Hindlimb muscle (tissue), 1 donor: ENCODE data around the gene ADGRL1. TPM values are rescaled to one million over a fixed set of nuclear protein-coding genes. Genes with fewer than 3 reads are reported as not detected.
"Not testable (repeated sequence)": the region's sequence is repeated elsewhere in the genome, so short reads cannot be mapped to it uniquely, and the experiment has no call there.

Source experiments
- DNase-seq: peaks from one replicate; pipeline ENCODE4 v3.0.0-alpha.2; 2013
- polyA plus RNA-seq: library from polyadenylated mRNA; unstranded; fragments of 120-200 nt; gene quantifications from one replicate; pipeline ENCODE4 v1.2.1, GENCODE V29; 2013; ENCODE audit not compliant: insufficient read length

The ADGRL1 gene
- polyA plus RNA-seq, 1 donor, result 20.8 TPM

DNA sequence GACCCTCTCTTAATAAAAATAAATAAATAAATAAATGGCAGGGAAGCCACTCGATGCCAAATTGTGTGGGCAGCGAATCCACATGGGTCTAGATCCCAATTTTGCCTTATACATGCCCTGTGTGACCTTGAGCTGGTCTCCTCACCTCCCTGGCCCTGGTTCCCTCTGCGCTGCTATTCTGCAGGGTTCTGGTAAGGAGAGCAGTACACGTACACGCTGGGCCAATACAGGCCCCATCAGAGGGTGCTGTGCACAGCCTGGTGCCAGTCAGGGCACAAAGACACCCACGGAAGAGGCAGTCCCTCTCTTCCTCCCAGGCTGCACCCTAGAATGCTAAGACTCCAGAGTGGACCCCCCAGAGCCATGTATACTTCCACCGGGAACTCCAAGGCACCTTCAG lies 17.9 kb downstream of the ADGRL1 start:
- DNase-seq, result not testable (repeated sequence)

DNA sequence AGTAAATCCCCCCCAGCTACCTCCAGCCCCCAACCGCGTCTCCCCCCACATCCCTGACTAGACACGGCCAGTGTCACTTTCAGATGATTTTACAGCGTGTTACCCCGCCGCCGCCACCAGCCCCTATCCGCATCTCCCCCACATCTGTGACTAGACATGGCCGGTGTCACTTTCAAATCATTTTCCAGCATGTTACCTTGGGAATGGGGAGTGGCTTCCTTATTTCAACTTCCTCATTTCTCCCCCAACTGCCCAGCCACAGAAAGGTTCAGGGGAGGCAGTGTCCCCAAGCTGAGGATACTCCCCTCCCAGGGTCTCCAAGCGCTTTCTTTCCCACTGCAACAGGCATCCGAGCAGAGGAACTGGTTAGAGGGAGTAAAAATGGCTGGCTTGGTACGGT lies 18.4 kb downstream of the ADGRL1 start:
- no peak for DNase-seq

DNA sequence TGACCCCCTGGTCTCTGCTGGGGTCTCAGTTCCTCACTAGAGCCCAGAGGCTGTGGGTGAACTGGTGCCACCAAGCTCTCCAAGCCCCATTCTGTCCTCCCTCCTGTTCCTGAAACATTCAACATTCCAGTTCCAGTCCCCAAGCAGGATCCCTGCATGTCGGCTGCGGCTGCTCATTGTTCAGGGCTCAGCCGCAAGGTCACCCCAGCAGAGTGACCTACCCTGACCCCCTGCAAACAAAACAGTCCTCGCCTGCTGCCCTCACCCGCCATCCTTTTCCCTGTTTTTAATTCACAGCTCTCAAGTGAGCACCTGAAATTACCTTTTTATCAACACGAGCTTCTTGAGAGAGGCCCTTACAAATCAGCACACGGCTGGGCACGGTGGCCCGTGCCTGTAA lies 19.3 kb downstream of the ADGRL1 start:
- not testable (repeated sequence) for DNase-seq

DNA sequence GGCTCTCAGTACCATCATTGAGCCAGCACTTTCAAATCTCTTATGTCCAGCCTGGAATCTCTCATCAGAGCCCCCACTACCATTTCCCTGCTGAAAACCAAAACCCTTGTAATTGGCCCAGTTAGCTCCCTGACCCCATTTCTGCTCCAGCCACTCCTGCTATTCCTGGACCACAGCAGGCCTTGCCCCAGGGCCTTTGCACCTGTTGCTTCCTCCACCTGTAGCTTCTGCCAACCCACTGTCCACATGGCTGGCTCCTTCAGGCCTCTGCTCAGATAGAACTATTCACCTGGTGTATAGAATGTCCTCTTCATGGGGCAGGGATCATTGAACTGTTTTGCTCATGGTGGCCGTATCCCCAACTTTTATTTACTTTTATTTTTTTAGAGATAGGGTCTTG lies 20.3 kb downstream of the ADGRL1 start:
- DNase-seq, result not testable (repeated sequence)

DNA sequence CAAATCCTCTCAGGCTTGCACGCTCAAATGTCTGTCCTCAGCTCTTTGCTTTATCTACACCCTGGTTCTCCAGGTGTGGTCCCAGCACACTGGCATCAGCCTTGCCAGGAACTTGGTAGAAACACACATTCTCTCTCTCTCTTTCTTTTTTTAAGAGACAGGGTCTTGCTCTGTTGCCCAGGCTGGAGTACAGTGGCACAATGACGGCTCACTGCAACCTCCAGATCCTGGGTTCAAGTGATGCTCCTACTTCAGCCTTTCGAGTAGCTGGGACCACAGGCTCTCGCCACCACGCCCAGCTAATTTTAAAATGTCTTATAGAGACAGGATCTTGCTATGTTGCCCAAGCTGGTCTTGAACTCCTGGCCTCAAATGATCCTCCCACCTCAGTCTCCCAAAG lies 20.8 kb downstream of the ADGRL1 start:
- DNase-seq, result no peak

DNA sequence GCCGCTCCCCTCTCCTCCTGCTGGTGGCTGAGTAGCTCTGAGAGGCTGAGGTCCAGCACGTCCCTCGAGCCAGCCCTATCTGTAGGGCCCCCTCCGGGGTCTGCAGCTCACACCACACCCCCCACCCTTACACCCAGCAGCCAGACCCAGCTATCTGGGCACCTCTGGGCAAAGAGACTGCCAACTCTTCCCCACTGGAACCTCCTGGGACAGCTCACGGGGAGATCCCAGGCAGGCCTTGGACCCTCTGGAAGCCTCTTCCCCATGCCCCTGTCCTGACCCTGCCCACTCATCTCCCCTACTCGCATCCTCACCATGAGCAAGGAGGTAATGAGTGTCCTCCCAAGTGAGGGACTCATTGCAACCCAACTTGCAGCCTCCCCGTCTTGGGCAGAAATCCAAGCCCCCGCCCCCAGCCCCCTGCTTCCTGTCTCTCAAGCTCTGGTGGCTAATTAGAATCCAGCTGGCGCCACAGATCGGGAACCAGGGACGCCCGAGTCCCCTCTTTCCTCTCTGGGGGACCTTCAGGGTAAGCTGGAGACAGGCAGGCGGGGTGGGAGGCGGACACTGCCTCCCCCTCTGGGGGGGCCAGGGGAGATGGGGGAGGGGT lies 22.1 kb downstream of the ADGRL1 start:
- DNase-seq, result no peak

DNA sequence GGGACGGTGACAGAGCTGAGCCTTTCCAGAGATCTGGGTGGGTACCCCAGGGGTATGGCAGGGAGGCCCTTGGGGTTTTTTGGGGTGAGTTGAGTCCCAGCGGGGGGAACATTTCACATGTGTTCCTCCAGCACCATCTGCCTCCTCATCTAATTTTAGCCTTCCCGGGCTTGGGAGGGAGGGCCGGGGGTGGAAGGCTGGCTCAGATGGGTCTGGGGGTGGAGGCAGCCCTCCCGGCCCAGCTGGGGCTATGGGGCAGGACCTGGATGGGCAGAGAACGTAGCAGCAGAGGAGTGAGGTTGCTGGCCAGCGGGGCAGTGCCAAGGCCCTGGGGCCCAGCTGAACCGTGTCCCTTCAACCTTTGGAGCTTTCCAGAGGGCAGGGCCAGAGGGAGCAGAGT lies 23.5 kb downstream of the ADGRL1 start:
- DNase-seq, result no peak

DNA sequence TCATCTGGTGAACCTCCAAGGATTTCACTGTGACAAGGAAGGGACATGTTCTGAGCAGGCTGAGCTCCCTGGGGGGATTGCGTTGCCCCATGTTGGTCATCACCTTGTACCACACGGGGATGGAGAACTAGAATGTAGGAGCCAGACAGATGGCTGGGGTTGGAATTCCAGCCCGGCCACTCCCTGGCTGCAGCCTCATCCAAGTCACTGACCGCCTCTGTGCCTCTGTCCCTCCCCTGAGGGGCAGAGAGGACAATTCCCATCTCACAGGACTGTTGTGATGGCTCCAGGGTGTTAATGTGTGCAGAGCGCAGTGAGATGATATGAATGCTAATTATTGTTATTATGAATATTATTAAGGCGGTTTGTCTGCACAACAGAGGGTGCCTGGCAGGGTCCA lies 24.1 kb downstream of the ADGRL1 start:
- DNase-seq, result no peak

DNA sequence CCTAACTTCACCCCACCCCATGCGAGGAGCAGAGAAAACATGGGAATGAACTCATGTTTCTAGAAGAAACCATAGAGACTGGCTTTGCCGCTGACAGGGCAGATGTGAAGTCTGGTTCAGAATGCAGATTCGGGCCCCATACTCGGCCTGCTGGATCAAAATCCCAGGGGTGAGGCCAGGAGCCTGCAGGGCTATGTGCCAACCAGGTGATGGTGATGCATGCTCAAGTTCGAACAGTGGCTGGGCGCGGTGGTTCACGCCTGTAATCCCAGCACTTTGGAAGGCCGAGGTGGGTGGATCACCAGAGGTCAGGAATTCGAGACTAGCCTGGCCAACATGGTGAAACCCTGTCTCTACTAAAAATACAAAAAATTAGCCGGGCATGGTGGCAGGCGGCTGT lies 24.8 kb downstream of the ADGRL1 start:
- DNase-seq, result not testable (repeated sequence)

DNA sequence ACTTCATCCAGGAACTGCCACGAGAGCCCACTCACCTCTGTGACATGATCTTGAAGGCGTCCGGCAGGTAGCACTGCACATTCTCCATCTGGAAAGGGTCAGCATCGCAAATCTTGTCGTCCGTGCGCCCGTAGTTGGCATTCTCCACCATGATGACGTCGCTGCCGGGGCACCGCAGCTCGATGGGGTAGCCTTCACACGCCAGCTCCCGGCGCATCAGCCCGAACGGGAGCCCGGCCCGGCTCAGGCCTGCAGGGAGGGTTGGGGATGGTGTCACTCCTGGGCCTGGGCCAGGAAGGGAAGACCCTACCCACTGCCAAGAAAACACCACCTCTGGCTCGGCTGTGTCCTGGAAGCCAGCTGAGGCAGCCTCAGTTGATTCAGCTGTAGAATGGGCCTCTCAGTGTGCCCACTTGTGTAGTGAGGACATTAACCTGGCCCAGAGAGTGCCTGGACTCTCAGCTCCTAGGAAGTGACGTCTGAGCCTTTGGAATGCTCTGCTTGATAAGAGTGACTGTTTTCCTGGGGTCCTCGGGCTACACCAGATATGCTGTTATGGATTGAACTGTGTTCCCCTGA lies 28.4 kb downstream of the ADGRL1 start:
- DNase-seq, result no peak

DNA sequence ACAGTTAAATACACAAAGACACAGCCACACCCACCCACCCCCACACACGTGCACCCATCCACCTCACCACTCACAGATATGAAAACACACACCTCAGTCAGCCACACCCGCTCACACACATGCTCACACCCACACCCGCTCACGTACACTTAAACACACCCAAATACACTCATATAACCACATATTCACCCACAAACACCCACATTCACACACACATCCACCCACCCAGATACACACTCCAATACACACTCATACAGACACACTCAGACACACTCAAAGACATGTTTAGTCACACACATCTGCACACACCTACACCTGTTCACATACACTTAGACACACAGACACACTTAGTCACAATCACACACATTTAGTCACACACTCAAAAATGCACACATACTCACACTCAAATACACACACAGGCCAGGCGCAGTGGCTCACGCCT lies 30.6 kb downstream of the ADGRL1 start:
- no peak for DNase-seq

DNA sequence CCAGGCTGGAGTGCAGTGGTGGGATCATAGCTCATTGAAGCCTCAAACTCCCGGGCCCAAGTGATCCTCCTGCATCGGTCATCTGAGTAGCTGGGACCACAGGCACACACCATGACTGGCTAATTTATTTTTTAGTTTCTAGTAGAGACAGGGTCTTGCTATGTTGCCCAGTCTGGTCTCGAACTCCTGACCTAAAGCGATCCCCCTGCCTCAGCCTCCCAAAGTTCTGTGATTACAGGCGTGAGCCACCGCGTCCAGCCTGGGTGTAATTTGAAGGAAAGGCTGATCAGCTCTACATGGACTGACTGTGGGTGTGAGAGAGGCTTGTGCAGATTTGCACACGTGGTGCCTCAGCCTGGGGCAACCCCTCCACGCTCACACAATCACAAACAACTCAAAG lies 31.1 kb downstream of the ADGRL1 start:
- DNase-seq, result no peak

DNA sequence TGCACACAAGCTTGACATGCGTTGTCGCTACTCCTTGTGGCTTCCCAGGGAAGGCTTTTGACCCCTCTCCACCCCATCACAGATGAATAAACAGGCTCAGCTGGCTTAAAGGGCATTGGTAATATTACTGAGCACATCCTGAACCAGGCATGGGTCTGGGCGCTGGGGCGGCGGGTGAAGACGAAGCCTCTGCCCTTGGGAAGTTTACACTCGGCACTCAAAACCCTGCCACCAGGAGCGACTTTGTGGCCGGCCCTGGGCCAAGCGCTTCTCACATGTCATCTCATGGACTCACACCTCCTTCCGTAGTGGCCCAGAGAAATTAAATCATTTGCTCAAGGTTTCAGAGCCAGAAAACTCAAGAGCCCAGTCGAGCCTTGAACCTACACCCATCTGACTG lies 37.0 kb downstream of the ADGRL1 start:
- no peak for DNase-seq

DNA sequence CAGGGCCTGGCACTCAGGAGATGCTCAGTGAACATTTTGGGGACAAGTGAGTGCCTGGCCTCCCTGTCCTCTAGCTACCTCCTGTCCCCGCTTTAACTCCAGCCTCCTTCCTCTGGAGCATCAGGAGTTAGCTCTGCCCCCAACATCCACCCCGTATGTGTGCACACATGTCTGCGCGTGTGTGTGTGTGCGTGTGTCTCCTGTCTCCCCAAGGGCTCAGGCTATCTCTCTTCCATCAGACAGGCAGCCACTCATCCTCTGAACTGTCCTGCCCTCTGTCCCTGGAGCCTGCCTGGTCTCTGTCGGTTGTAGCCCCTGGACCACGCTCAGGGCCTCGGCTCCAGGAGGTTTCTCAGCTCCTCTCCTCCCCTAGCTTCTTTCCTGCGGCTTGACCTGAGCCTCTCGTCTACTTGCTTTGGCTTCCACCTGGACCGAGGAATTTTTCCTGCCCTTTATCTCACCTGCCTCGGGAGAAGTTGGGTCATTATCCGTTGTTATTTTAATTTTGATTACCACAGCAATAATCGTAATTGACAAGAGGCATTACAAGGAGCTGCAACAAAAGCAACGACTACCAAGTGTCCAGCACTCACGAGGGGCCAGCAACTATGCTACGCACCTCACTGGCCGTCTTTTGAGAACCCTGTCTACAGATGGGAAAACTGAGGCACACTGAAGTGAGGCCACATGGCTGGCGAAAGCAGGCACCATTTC lies 37.6 kb downstream of the ADGRL1 start:
- DNase-seq, result no peak

DNA sequence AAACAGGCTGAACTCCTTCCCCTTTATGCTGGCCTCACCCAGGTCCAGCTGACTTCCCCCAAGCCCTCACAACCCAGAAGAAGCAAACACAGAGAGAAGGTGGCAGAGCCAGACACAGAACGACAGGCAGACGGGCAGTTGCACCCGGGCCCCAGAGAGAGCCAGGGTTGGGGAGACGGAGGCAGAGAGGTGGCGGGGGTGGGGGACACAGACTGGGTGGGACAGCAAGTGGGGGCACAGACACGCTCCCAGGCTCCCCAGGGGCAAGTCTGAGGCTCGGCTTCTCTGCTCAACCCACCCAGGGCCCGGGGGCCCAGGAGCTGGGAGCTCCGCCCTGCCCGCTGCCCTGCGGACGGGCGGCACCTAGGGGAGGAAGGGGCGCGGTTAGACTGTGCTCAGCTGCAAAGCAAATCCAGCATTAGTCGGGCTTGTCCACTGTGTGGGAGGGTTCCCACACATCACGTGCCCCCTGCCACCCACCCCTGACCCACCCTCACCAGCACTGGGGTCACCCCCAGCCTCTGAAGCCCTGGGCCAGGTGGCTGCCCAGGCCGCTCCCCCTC lies 38.3 kb downstream of the ADGRL1 start:
- DNase-seq, result no peak

DNA sequence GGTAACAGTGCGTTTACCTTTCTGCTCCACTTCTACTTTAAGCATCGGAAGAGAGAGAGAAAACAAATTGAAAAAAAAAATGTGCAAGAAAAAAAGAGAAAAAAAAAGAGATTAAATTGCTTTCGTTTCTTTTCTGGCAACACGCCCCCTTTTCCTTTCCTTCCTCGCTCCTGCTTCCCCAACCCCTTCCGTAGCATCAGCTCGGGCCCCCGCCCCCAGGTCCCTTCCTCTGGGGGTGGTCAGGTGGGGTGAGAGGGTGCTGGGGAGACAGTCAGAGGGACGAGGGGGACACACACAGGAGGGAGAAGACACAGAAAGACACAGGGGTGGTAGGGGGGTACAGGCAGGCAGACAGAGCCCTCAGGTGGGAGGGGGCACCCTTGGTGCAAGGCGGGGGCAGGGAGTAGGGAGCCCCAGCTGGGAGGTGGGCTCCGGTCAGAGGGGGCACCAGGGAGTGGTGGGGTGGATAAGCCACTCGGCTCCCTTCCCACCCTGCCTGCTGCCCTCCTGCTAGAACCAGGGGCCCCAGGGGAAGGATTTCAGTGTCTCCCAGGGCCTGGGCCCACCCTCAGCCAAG lies 38.9 kb downstream of the ADGRL1 start:
- DNase-seq, result no peak

DNA sequence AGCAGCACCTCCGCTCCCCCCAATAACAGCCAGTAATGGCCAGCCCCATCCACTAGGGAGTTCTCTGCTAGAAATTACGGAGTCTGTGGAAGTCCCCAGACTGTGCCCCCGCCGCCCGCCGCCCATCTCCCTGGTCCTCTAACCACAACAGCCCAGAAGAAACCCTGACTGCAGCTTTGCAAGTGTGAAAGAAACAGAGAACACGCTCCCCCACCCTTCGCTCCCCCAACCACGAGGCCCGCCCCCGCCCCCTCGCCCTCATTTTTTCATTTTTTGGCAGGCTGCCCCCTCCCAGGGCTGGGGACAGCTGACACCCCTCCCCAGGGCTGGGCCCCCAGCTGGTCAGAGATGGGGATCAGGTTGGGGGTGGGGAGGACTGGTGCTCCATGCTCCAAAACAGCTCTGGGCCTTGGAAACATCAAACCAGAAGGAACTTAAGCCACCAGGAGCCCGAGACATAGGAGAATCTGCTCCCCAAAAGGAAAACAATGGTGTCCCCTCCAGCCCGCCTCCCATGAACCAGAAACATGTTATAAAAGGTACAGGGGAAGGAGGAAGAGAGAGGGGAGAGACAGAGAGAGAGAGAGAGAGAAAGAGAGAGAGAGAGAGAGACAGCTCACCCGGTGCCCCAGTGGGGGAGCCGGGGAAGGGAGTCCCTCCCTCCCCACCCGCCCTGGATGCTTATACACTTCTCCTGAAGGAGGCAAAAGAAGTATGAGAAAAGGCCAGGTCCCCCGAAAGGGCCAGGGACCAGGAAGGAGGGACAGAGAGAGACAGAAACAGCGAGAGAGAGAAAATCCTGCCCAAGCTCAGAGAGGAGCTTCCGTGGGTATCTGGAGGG lies 39.8 kb downstream of the ADGRL1 start:
- DNase-seq, result no peak

DNA sequence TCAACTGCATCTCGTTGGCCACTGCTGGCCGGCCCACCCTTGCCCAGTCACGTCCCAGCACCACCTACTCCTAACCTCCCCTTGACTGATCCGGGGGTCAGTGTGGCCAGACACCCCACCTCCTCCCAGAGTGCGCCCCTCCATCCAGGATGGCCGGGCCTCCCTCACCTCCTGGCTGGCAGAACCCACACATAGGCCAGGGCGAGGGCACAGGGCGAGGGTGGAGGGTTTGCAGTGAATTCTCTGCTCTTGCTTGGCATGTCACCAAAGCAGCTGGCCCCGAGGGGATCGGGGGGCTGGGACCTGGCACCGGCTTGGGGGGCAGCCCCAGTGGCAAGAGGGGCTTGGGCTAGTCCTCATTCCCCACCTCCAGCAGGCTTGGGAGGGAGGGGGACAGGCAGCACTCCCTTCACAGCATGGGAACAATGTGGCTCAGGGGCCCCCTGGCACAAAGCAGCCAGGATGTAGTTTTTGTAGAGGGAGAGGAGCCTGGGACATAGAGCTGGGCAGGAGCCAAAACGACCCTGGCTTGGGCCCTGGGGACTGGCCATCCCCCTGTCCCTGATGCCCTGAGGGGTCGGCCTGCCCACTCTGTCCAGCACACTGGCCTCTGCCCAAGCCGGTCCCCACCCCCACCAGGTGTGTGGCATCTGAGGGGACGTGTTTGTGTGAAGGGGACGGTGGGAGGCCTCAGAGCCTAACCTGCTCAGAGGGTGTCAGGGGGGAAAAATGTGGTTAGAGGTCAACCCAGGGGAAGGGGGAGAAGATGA lies 41.1 kb downstream of the ADGRL1 start:
- no peak for DNase-seq

DNA sequence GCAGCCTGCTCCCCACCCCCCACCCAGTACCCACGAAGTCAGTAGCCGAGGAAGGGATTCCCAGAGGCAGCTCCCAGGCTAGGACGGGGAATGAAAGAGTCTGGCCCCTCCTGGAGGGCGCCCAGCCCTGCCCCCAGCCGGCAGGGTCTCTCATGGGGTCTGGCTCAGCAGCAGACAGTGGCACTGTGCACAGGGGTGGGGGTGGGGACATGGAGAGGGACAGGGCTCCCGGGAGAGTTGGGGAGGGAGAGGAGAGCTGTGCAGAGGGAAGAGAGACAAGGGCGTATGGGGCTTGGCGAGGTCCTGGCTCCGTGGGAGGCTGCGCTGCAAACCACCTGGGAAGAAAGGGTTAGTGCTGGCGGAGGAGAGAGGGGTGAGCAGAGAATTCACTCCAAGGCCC lies 41.9 kb downstream of the ADGRL1 start:
- DNase-seq, result no peak

DNA sequence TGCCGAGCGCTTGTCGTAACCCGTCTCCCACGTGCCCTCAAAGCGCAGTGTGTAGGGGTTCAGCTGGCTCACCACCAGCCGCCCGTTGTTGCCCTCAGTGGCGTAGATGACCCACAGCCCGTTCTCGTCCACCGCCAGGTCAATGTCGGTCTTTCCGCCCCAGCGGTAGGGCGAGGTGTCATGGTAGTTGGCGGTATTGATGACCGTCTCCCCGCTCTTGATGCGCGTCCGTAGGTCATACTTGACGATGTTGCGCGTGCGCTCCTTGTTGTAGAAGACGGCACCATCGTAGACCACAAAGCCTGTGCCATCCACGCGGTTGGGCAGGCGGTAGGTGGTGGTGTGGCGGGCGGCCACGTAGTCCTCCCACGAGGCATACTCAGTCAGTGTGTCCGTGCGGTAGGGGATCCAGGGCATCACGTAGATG lies 43.1 kb downstream of the ADGRL1 start:
- DNase-seq, result no peak

DNA sequence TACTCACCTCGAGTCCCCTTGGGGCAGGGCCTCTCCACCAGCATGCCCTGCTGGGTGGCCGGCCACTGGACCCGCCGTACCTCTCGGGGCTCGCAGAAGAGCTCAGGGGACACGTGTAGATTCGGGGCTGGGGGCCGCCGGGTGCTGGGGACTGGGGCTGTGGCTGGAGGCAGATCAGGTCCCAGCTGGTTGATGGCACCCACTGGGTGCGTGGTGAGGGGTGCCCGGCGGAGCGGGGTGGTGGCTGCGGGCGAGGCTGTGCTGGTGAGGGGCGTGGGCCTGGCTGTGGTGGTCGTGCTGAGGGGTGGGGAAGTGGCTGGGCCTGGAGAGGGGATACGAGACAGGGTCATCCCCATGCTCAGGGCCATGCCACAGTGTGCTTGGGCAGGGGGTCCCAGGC lies 44.7 kb downstream of the ADGRL1 start:
- DNase-seq, result no peak
